H1 (cell line): ENCODE data around the gene THAP5. TPM values are rescaled to one million over a fixed set of nuclear protein-coding genes. Genes with fewer than 3 reads are reported as not detected.

Source experiments
- CBX8 ChIP-seq: fragments of 300-800, 300-1000 bp; sonication (generic); IDR thresholded peaks from 2 replicates; pipeline ENCODE4 v1.7.1; 2016; ENCODE audit warnings: low read depth, low read length, borderline replicate concordance
- TBP ChIP-seq: IDR thresholded peaks from 2 replicates; pipeline ENCODE4 v1.6.1; 2011; ENCODE audit warnings: low read depth, low read length, improper control_type of control experiment
- YY1 ChIP-seq: IDR thresholded peaks from 2 replicates; pipeline ENCODE4 v1.6.1; 2011; ENCODE audit warnings: low read depth, mild to moderate bottlenecking, low read length
- polyA plus RNA-seq, 7 experiments: library from polyadenylated mRNA; depleted of rRNA in 3 of 7; stranded (reverse) in 5 of 7; unstranded in 2 of 7; fragments of >200 nt in 5 of 7; fragments of 200-250 nt in 2 of 7; gene quantifications; 1 replicate in 5 of 7; 2 replicates in 1 of 7; 4 replicates in 1 of 7; pipeline versions ENCODE4 v1.2.1 to v1.2.3, GENCODE V29; 2011 to 2013; ENCODE audit warnings: missing spikeins in 2 of 7, mixed read lengths in 2 of 7
- total RNA-seq: library from RNA; stranded (reverse); fragmentation: NEBNext Ultra II Directional; extraction: Animal tissue kit (Norgen Biotek cat#: 25700); gene quantifications from 2 replicates; pipeline ENCODE4 v1.2.1, GENCODE V29; 2021
- TF ChIP-seq, protein P1 (sequence below): fragments of 300-600 bp; sonication (generic); IDR thresholded peaks from 2 replicates; pipeline ENCODE4 v1.7.1; 2012; ENCODE audit warnings: low read length, moderate library complexity, mild to moderate bottlenecking, inconsistent platforms; ENCODE audit not compliant: insufficient replicate concordance

The THAP5 gene
- total and polyA plus RNA-seq, 2 of the 8 experiments (the other 6 are each of a cell fraction or from before 2014, with no cell fraction given), result 3.9 to 24.2 TPM

DNA sequence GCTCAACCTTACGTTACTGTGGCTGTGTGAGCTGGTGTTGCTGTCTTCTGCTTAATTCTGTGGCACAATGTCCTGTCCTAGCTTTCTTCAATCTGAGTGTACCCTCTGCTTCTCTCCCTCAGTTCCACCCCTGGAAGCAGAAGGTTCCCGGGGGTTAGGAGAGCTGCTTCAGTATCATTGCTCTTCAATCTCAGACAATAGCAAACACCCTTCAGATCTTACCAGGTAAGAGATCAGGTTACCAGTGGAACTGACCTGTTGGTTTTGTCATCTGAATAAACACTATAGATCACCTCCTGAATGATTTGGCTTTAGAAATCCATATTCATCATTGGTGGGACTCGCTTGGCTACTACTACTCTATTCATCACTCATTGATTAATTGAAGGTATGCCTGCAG, 48.5 kb upstream of the THAP5 start (continued):
- TF ChIP-seq, protein P1, sequence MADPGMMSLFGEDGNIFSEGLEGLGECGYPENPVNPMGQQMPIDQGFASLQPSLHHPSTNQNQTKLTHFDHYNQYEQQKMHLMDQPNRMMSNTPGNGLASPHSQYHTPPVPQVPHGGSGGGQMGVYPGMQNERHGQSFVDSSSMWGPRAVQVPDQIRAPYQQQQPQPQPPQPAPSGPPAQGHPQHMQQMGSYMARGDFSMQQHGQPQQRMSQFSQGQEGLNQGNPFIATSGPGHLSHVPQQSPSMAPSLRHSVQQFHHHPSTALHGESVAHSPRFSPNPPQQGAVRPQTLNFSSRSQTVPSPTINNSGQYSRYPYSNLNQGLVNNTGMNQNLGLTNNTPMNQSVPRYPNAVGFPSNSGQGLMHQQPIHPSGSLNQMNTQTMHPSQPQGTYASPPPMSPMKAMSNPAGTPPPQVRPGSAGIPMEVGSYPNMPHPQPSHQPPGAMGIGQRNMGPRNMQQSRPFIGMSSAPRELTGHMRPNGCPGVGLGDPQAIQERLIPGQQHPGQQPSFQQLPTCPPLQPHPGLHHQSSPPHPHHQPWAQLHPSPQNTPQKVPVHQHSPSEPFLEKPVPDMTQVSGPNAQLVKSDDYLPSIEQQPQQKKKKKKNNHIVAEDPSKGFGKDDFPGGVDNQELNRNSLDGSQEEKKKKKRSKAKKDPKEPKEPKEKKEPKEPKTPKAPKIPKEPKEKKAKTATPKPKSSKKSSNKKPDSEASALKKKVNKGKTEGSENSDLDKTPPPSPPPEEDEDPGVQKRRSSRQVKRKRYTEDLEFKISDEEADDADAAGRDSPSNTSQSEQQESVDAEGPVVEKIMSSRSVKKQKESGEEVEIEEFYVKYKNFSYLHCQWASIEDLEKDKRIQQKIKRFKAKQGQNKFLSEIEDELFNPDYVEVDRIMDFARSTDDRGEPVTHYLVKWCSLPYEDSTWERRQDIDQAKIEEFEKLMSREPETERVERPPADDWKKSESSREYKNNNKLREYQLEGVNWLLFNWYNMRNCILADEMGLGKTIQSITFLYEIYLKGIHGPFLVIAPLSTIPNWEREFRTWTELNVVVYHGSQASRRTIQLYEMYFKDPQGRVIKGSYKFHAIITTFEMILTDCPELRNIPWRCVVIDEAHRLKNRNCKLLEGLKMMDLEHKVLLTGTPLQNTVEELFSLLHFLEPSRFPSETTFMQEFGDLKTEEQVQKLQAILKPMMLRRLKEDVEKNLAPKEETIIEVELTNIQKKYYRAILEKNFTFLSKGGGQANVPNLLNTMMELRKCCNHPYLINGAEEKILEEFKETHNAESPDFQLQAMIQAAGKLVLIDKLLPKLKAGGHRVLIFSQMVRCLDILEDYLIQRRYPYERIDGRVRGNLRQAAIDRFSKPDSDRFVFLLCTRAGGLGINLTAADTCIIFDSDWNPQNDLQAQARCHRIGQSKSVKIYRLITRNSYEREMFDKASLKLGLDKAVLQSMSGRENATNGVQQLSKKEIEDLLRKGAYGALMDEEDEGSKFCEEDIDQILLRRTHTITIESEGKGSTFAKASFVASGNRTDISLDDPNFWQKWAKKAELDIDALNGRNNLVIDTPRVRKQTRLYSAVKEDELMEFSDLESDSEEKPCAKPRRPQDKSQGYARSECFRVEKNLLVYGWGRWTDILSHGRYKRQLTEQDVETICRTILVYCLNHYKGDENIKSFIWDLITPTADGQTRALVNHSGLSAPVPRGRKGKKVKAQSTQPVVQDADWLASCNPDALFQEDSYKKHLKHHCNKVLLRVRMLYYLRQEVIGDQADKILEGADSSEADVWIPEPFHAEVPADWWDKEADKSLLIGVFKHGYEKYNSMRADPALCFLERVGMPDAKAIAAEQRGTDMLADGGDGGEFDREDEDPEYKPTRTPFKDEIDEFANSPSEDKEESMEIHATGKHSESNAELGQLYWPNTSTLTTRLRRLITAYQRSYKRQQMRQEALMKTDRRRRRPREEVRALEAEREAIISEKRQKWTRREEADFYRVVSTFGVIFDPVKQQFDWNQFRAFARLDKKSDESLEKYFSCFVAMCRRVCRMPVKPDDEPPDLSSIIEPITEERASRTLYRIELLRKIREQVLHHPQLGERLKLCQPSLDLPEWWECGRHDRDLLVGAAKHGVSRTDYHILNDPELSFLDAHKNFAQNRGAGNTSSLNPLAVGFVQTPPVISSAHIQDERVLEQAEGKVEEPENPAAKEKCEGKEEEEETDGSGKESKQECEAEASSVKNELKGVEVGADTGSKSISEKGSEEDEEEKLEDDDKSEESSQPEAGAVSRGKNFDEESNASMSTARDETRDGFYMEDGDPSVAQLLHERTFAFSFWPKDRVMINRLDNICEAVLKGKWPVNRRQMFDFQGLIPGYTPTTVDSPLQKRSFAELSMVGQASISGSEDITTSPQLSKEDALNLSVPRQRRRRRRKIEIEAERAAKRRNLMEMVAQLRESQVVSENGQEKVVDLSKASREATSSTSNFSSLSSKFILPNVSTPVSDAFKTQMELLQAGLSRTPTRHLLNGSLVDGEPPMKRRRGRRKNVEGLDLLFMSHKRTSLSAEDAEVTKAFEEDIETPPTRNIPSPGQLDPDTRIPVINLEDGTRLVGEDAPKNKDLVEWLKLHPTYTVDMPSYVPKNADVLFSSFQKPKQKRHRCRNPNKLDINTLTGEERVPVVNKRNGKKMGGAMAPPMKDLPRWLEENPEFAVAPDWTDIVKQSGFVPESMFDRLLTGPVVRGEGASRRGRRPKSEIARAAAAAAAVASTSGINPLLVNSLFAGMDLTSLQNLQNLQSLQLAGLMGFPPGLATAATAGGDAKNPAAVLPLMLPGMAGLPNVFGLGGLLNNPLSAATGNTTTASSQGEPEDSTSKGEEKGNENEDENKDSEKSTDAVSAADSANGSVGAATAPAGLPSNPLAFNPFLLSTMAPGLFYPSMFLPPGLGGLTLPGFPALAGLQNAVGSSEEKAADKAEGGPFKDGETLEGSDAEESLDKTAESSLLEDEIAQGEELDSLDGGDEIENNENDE, result no peak
- TF ChIP-seq CBX8 (no peak), TBP (no peak), YY1 (no peak)
